WTC11 (cell line): Measurements from ENCODE around the gene OBI1. TPM values are rescaled to one million over a fixed set of nuclear protein-coding genes. Genes with fewer than 3 reads are reported as not detected.

ENCODE experiments used
- ATAC-seq: fragments of 200-7000 bp; cut with Tn5 transposase; 2 replicates; pipeline ENCODE4 v1.10.0; 2021; ENCODE audit warnings: mild to moderate bottlenecking, moderate library complexity
- CTCF ChIA-PET: fragments of 300-600 bp; sonication (Branson Sonifier 250); formaldehyde crosslinking; loops from one replicate; lab custom pipeline; 2021; ENCODE audit warnings: antibody characterized with exemption; lab: Charles Lee
- POLR2A ChIA-PET: fragments of 350-600 bp; sonication (Branson Sonifier 250); formaldehyde crosslinking; loops from one replicate; lab custom pipeline; 2021; ENCODE audit warnings: antibody characterized with exemption; lab: Charles Lee
- DNase-seq: peaks from one replicate; pipeline ENCODE4 v3.0.0; 2021; ENCODE audit warnings: low spot score
- H3K27ac Mint-ChIP-seq: 2 replicates; pipeline ENCODE4 v1.8.0; 2021; ENCODE audit warnings: mixed read lengths
- H3K27me3 Mint-ChIP-seq: 2 replicates; pipeline ENCODE4 v1.8.0; 2021; ENCODE audit warnings: low read depth, mild to moderate bottlenecking, moderate library complexity, mixed read lengths
- H3K36me3 Mint-ChIP-seq: 2 replicates; pipeline ENCODE4 v1.8.0; 2021; ENCODE audit warnings: mixed read lengths
- H3K4me1 Mint-ChIP-seq: 2 replicates; pipeline ENCODE4 v1.8.0; 2022; ENCODE audit warnings: mixed read lengths
- H3K4me3 Mint-ChIP-seq: 2 replicates; pipeline ENCODE4 v1.8.0; 2021; ENCODE audit warnings: mild to moderate bottlenecking, moderate library complexity, mixed read lengths
- H3K9me3 Mint-ChIP-seq: 2 replicates; pipeline ENCODE4 v1.8.0; 2021; ENCODE audit warnings: mixed read lengths
- CTCF ChIP-seq: fragments of 200-600 bp; IDR thresholded peaks from 2 replicates; pipeline ENCODE4 v1.8.0; 2022; ENCODE audit warnings: antibody characterized with exemption
- E2F1 ChIP-seq: sonication (generic); formaldehyde crosslinking; IDR thresholded peaks from 2 replicates; pipeline ENCODE4 v1.8.0; 2022; ENCODE audit warnings: mild to moderate bottlenecking, missing genetic modification reagents
- E2F5 ChIP-seq: sonication (generic); formaldehyde crosslinking; IDR thresholded peaks from 2 replicates; pipeline ENCODE4 v1.8.1; 2022; ENCODE audit warnings: mild to moderate bottlenecking, moderate library complexity, missing genetic modification reagents
- MAX ChIP-seq: sonication (generic); formaldehyde crosslinking; IDR thresholded peaks from 2 replicates; pipeline ENCODE4 v1.8.0; 2022; ENCODE audit warnings: mild to moderate bottlenecking, missing genetic modification reagents
- ZBTB21 ChIP-seq: sonication (generic); formaldehyde crosslinking; IDR thresholded peaks from 2 replicates; pipeline ENCODE4 v1.8.1; 2023; ENCODE audit warnings: mild to moderate bottlenecking, missing genetic modification reagents, borderline replicate concordance
- ZNF121 ChIP-seq: sonication (generic); formaldehyde crosslinking; IDR thresholded peaks from 2 replicates; pipeline ENCODE4 v1.8.0; 2023; ENCODE audit warnings: missing genetic modification reagents
- ZNF281 ChIP-seq: sonication (generic); formaldehyde crosslinking; IDR thresholded peaks from 2 replicates; pipeline ENCODE4 v1.8.0; 2023; ENCODE audit warnings: mild to moderate bottlenecking, missing genetic modification reagents
- ZNF416 ChIP-seq: fragments of 250-450 bp; sonication (Bioruptor Pico); IDR thresholded peaks from 2 replicates; pipeline ENCODE4 v1.9.0; 2021; ENCODE audit warnings: mild to moderate bottlenecking, inconsistent platforms
- ZNF425 ChIP-seq: fragments of 250-450 bp; sonication (Bioruptor Pico); conservative IDR thresholded peaks from 2 replicates; pipeline ENCODE4 v1.9.0; 2021; ENCODE audit warnings: mild to moderate bottlenecking
- ZNF532 ChIP-seq: fragments of 250-450 bp; sonication (Bioruptor Pico); IDR thresholded peaks from 2 replicates; pipeline ENCODE4 v1.9.0; 2021; ENCODE audit warnings: mild to moderate bottlenecking, borderline replicate concordance
- ZSCAN18 ChIP-seq: fragments of 250-450 bp; sonication (Bioruptor Pico); IDR thresholded peaks from 2 replicates; pipeline ENCODE4 v2.1.2; 2022; ENCODE audit warnings: mild to moderate bottlenecking, moderate library complexity
- total RNA-seq: library from RNA; stranded (reverse); gene quantifications from 3 replicates; pipeline ENCODE4 v1.2.3, GENCODE V29; 2021

Gene OBI1
- total RNA-seq, 1 experiment from 2014 or later = 13.4 TPM

- TF ChIP-seq ZSCAN18 (CRISPR knock-in tag) (no peak), MAX (CRISPR knock-in tag) (no peak), ZNF532 (CRISPR knock-in tag) (no peak), E2F5 (CRISPR knock-in tag) (no peak)
Observed at GRCh38 chr13:78598966-78599644, 59.9 kb downstream of the OBI1 start (continued).

GRCh38 chr13:78598116-78598781 is 60.7 kb downstream of the OBI1 start:
- Mint-ChIP-seq H3K4me1 (peaks cover 58% of the 10 kb centered on the region), H3K27ac (no peak overlapping the region), H3K4me3 (no peak overlapping the region), H3K36me3 (no peaks in the 10 kb centered on the region), H3K27me3 (peaks cover 97% of the 10 kb centered on the region), H3K9me3 (no peaks in the 10 kb centered on the region)
- ATAC-seq = no peak
- DNase-seq = no peak
- CTCF ChIA-PET = no interaction called here
- TF ChIP-seq ZNF121 (CRISPR knock-in tag) (no peak), ZBTB21 (CRISPR knock-in tag) (no peak), ZNF281 (no peak), ZNF425 (CRISPR knock-in tag) (no peak), ZNF416 (CRISPR knock-in tag) (no peak)
- POLR2A ChIA-PET = no interaction called here

GRCh38 chr13:78597602-78597932 is 61.4 kb downstream of the OBI1 start:
- Mint-ChIP-seq H3K27me3 (peaks cover 97% of the 10 kb centered on the region), H3K4me1 (peaks cover 62% of the 10 kb centered on the region), H3K36me3 (no peaks in the 10 kb centered on the region), H3K9me3 (no peaks in the 10 kb centered on the region), H3K4me3 (peak overlapping the region; percentile 68), H3K27ac (no peak overlapping the region)
- DNase-seq (no peak), ATAC-seq (no peak)
- ChIA-PET CTCF (no interaction called here), POLR2A (no interaction called here)
- TF ChIP-seq E2F1 (no peak), ZNF281 (no peak), CTCF (no peak)
